OCI-LY7 (cell line): ENCODE measurements around the gene HEATR3.

Experiments used
- EZH2phosphoT487 ChIP-seq: fragments of 200-600 bp; sonication (generic); IDR thresholded peaks from 2 replicates; pipeline ENCODE4 v1.6.1; 2018; ENCODE audit warnings: low read depth, borderline replicate concordance, mild to moderate bottlenecking, mixed run types, antibody characterized with exemption, low read length, moderate library complexity, mixed read lengths
- TF ChIP-seq, protein P1 (sequence below): fragments of 200-600 bp; sonication (generic); conservative IDR thresholded peaks from 2 replicates; pipeline ENCODE4 v1.5.1; 2014; ENCODE audit warnings: mild to moderate bottlenecking, antibody characterized with exemption, low read length, moderate library complexity, mixed read lengths

DNA sequence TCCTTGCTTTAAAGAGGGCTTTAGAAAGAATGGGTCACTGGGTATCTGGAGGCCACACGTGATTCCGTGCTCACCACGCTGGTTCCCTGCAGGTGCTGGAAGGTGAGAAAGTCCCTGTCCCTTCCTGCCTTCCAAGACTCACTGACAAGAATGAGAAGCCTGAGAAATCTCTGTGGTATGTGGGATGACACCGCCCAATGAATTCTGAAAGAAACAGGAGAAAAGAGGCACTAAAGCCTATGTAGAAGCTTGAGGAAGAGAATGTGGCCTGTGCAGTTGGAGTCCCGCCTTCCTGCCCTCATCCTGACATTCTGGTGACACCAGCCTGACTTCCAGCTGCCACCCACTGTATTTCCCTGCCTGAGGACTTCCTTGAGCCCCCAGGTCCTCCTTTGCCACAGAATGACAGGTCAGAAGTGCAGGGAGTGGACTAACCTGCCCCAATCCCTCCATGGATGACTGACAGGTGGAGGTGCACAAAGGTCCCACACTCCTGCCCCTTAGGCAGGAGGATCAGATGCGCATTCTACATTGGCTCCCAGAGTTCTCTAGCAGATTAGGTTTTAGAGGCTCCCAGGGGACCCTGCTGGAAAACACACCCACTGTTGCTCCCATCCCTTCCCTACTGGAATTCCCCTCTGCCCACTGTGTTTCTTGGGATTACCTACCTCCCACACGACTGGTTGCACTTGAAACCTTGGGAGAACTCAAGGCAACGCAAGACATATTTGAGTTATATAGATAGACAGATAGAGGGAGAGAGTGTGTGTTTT is 48.8 kb downstream of the HEATR3 start:
- TF ChIP-seq, protein P1, sequence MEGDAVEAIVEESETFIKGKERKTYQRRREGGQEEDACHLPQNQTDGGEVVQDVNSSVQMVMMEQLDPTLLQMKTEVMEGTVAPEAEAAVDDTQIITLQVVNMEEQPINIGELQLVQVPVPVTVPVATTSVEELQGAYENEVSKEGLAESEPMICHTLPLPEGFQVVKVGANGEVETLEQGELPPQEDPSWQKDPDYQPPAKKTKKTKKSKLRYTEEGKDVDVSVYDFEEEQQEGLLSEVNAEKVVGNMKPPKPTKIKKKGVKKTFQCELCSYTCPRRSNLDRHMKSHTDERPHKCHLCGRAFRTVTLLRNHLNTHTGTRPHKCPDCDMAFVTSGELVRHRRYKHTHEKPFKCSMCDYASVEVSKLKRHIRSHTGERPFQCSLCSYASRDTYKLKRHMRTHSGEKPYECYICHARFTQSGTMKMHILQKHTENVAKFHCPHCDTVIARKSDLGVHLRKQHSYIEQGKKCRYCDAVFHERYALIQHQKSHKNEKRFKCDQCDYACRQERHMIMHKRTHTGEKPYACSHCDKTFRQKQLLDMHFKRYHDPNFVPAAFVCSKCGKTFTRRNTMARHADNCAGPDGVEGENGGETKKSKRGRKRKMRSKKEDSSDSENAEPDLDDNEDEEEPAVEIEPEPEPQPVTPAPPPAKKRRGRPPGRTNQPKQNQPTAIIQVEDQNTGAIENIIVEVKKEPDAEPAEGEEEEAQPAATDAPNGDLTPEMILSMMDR = no peak
- no peak for TF ChIP-seq EZH2phosphoT487
